Mesodermal cell (in vitro differentiated cells): ENCODE measurements around the gene SLC4A3.

Experiments used
- H3K27ac ChIP-seq: 2 replicates; pipeline ENCODE4 v1.7.0; 2013; ENCODE audit warnings: mild to moderate bottlenecking, low read depth, low read length, moderate library complexity; ENCODE audit not compliant: severe bottlenecking
- H3K36me3 ChIP-seq: 2 replicates; pipeline ENCODE4 v1.7.1; 2013; ENCODE audit warnings: mild to moderate bottlenecking, low read length, moderate library complexity; ENCODE audit not compliant: control insufficient read depth, insufficient read depth
- H3K4me1 ChIP-seq: one replicate; pipeline ENCODE4 v1.7.1; 2013; ENCODE audit warnings: mild to moderate bottlenecking, low read length; ENCODE audit not compliant: insufficient read depth, control insufficient read depth, poor library complexity, severe bottlenecking
- H3K4me3 ChIP-seq: 2 replicates; pipeline ENCODE4 v1.7.0; 2013; ENCODE audit warnings: low read length, control low read depth, mild to moderate bottlenecking; ENCODE audit not compliant: insufficient read depth, poor library complexity, severe bottlenecking; ENCODE audit errors: extremely low read depth
- H3K9me3 ChIP-seq: 2 replicates; pipeline ENCODE4 v1.7.1; 2013; ENCODE audit warnings: mild to moderate bottlenecking, low read length, moderate library complexity; ENCODE audit not compliant: control insufficient read depth
- WGBS, 2 experiments: methylation state at CpG; one replicate each; pipeline ENCODE4 v1.1.5; 2013; ENCODE audit warnings: missing lambda C conversion rate in 2 of 2; ENCODE audit not compliant: insufficient coverage in 2 of 2; 5-methylcytosine and 5-hydroxymethylcytosine counted together

Gene SLC4A3

GRCh38 chr2:219631904-219632759, 4.7 kb downstream of the SLC4A3 start:
- peaks cover 7% of the 10 kb centered on the region for H3K4me1 ChIP-seq
- no peaks in the 10 kb centered on the region for H3K9me3 ChIP-seq
- no peak overlapping the region for H3K27ac ChIP-seq
- 96 to 97% methylated on average over 22 to 31 of the region's 34 CpGs for WGBS, 2 experiments
- no peak overlapping the region for H3K4me3 ChIP-seq
- H3K36me3 ChIP-seq = no peaks in the 10 kb centered on the region

- Histone ChIP-seq H3K27ac (no peak overlapping the region), H3K4me3 (no peak overlapping the region), H3K9me3 (no peaks in the 10 kb centered on the region), H3K36me3 (no peaks in the 10 kb centered on the region), H3K4me1 (peaks cover 7% of the 10 kb centered on the region)
- 92 to 93% methylated on average over 7 to 8 of the region's 8 CpGs for WGBS, 2 experiments
Observed at GRCh38 chr2:219632760-219633105, 5.3 kb downstream of the SLC4A3 start.

- H3K36me3 ChIP-seq = no peaks in the 10 kb centered on the region
- H3K4me3 ChIP-seq = no peak overlapping the region
- no peak overlapping the region for H3K27ac ChIP-seq
- H3K4me1 ChIP-seq = peaks cover 7% of the 10 kb centered on the region
- no peaks in the 10 kb centered on the region for H3K9me3 ChIP-seq
- 92 to 95% methylated on average over 15 to 20 of the region's 22 CpGs for WGBS, 2 experiments
Observed at GRCh38 chr2:219633276-219634065, 6.0 kb downstream of the SLC4A3 start.

- H3K4me3 ChIP-seq = no peak overlapping the region
- WGBS, 2 experiments = 93 to 95% methylated on average over 13 to 15 of the region's 15 CpGs
- no peaks in the 10 kb centered on the region for H3K9me3 ChIP-seq
- H3K27ac ChIP-seq = no peak overlapping the region
- H3K36me3 ChIP-seq = no peaks in the 10 kb centered on the region
- H3K4me1 ChIP-seq = peaks cover 7% of the 10 kb centered on the region
Observed at GRCh38 chr2:219634171-219634940, 6.9 kb downstream of the SLC4A3 start.

GRCh38 chr2:219634951-219635751, 7.7 kb downstream of the SLC4A3 start:
- Histone ChIP-seq H3K9me3 (no peaks in the 10 kb centered on the region), H3K4me1 (peaks cover 7% of the 10 kb centered on the region), H3K4me3 (no peak overlapping the region), H3K27ac (no peak overlapping the region), H3K36me3 (no peaks in the 10 kb centered on the region)
- WGBS, 2 experiments = 91 to 92% methylated on average over 17 to 22 of the region's 22 CpGs

GRCh38 chr2:219636144-219636915, 8.9 kb downstream of the SLC4A3 start:
- Histone ChIP-seq H3K27ac (no peak overlapping the region), H3K4me3 (no peak overlapping the region), H3K36me3 (no peaks in the 10 kb centered on the region), H3K4me1 (peaks cover under 1% of the 10 kb centered on the region), H3K9me3 (no peaks in the 10 kb centered on the region)
- 92 to 93% methylated on average over 13 to 19 of the region's 24 CpGs for WGBS, 2 experiments

GRCh38 chr2:219636941-219637841, 9.8 kb downstream of the SLC4A3 start:
- H3K4me3 ChIP-seq = no peak overlapping the region
- 76 to 82% methylated on average over 8 to 10 of the region's 13 CpGs for WGBS, 2 experiments

GRCh38 chr2:219637842-219638185, 10.4 kb downstream of the SLC4A3 start:
- peaks cover 2% of the 10 kb centered on the region for H3K4me1 ChIP-seq
- WGBS, 2 experiments = 98 to 100% methylated on average over 1 to 6 of the region's 9 CpGs
- no peak overlapping the region for H3K4me3 ChIP-seq
- no peak overlapping the region for H3K27ac ChIP-seq
- H3K9me3 ChIP-seq = no peaks in the 10 kb centered on the region
- no peaks in the 10 kb centered on the region for H3K36me3 ChIP-seq

More at GRCh38 chr2:219636941-219637841, 9.8 kb downstream of the SLC4A3 start:
- H3K4me1 ChIP-seq = no peaks in the 10 kb centered on the region
- H3K9me3 ChIP-seq = no peaks in the 10 kb centered on the region
- no peak overlapping the region for H3K27ac ChIP-seq
- no peaks in the 10 kb centered on the region for H3K36me3 ChIP-seq
